Jurkat, Clone E6-1 (cell line): Measurements from ENCODE around the gene SP140.
"Not testable (repeated sequence)": the region's sequence is repeated elsewhere in the genome, so short reads cannot be mapped to it uniquely, and the experiment has no call there.

Source experiments
- DNase-seq: peaks from one replicate; pipeline ENCODE4 v3.0.0-alpha.2; 2011; ENCODE audit warnings: low read depth, low spot score
- H3K4me3 ChIP-seq: 2 replicates; pipeline ENCODE4 v1.5.1; 2011; ENCODE audit warnings: mild to moderate bottlenecking, low read length, control low read depth, moderate library complexity

SP140 gene

GRCh38 chr2:230267556-230267955, 42.0 kb downstream of the SP140 start:
- DNase-seq: no peak
- H3K4me3 ChIP-seq: no peak overlapping the region

GRCh38 chr2:230268606-230269243, 43.2 kb downstream of the SP140 start:
- no peak for DNase-seq
- H3K4me3 ChIP-seq: no peak overlapping the region

GRCh38 chr2:230269715-230270114, 44.2 kb downstream of the SP140 start:
- no peak overlapping the region for H3K4me3 ChIP-seq
- no peak for DNase-seq

- H3K4me3 ChIP-seq: no peak overlapping the region
- no peak for DNase-seq
Measured at GRCh38 chr2:230282936-230283335, 57.4 kb downstream of the SP140 start.

GRCh38 chr2:230286048-230286447, 60.5 kb downstream of the SP140 start:
- no peak overlapping the region for H3K4me3 ChIP-seq
- no peak for DNase-seq

GRCh38 chr2:230289311-230289710, 63.8 kb downstream of the SP140 start:
- peak; percentile 32 for DNase-seq

GRCh38 chr2:230295192-230295591, 69.7 kb downstream of the SP140 start:
- DNase-seq: no peak

More at GRCh38 chr2:230289311-230289710, 63.8 kb downstream of the SP140 start:
- H3K4me3 ChIP-seq: not testable (repeated sequence)

GRCh38 chr2:230296917-230297316, 71.4 kb downstream of the SP140 start:
- no peak for DNase-seq
- H3K4me3 ChIP-seq: no peak overlapping the region

More at GRCh38 chr2:230295192-230295591, 69.7 kb downstream of the SP140 start:
- H3K4me3 ChIP-seq: no peak overlapping the region

GRCh38 chr2:230299618-230300017, 74.1 kb downstream of the SP140 start:
- H3K4me3 ChIP-seq: no peak overlapping the region
- no peak for DNase-seq

- no peak for DNase-seq
- no peak overlapping the region for H3K4me3 ChIP-seq
Measured at GRCh38 chr2:230305416-230306275, 80.1 kb downstream of the SP140 start.

- no peak for DNase-seq
- no peak overlapping the region for H3K4me3 ChIP-seq
Measured at GRCh38 chr2:230306474-230306873, 80.9 kb downstream of the SP140 start.

GRCh38 chr2:230307485-230307884, 81.9 kb downstream of the SP140 start:
- DNase-seq: no peak
- H3K4me3 ChIP-seq: no peak overlapping the region

- no peak for DNase-seq
- no peak overlapping the region for H3K4me3 ChIP-seq
Measured at GRCh38 chr2:230308402-230309000, 83.0 kb downstream of the SP140 start.

- not testable (repeated sequence) for DNase-seq, H3K4me3 ChIP-seq
Measured at GRCh38 chr2:230310792-230311191, 85.3 kb downstream of the SP140 start.

- DNase-seq: not testable (repeated sequence)
Measured at GRCh38 chr2:230311634-230312033, 86.1 kb downstream of the SP140 start.

GRCh38 chr2:230312638-230313037, 87.1 kb downstream of the SP140 start:
- H3K4me3 ChIP-seq: no peak overlapping the region
- no peak for DNase-seq

More at GRCh38 chr2:230311634-230312033, 86.1 kb downstream of the SP140 start:
- not testable (repeated sequence) for H3K4me3 ChIP-seq

- H3K4me3 ChIP-seq: no peak overlapping the region
- DNase-seq: no peak
Measured at GRCh38 chr2:230317366-230317765, 91.8 kb downstream of the SP140 start.

- peak overlapping the region; percentile 32 for H3K4me3 ChIP-seq
- no peak for DNase-seq
Measured at GRCh38 chr2:230318190-230319121, 92.9 kb downstream of the SP140 start.
